Fibroblast of the aortic adventitia (primary cell): ENCODE data around the gene CENPO. TPM values are rescaled to one million over a fixed set of nuclear protein-coding genes. Genes with fewer than 3 reads are reported as not detected.

ENCODE experiments used
- DNase-seq: peaks from one replicate; pipeline ENCODE4 v3.0.0-alpha.2; 2010; ENCODE audit warnings: low read depth
- H3K4me3 ChIP-seq: 2 replicates; pipeline ENCODE4 v1.5.1; 2011; ENCODE audit warnings: low read depth, mild to moderate bottlenecking, control low read depth, low read length, moderate library complexity
- total RNA-seq: library from RNA; depleted of rRNA; stranded (reverse); fragments of >200 nt; gene quantifications from 2 replicates; pipeline ENCODE4 v1.2.3, GENCODE V29; 2012; ENCODE audit warnings: low replicate concordance
- TF ChIP-seq, protein P1 (sequence below): IDR thresholded peaks from 2 replicates; pipeline ENCODE4 v1.5.1; 2011; ENCODE audit warnings: mild to moderate bottlenecking, low read length, control low read depth, inconsistent platforms; ENCODE audit not compliant: insufficient read depth

Gene CENPO
- total RNA-seq, 1 donor = 35.3 TPM

DNA sequence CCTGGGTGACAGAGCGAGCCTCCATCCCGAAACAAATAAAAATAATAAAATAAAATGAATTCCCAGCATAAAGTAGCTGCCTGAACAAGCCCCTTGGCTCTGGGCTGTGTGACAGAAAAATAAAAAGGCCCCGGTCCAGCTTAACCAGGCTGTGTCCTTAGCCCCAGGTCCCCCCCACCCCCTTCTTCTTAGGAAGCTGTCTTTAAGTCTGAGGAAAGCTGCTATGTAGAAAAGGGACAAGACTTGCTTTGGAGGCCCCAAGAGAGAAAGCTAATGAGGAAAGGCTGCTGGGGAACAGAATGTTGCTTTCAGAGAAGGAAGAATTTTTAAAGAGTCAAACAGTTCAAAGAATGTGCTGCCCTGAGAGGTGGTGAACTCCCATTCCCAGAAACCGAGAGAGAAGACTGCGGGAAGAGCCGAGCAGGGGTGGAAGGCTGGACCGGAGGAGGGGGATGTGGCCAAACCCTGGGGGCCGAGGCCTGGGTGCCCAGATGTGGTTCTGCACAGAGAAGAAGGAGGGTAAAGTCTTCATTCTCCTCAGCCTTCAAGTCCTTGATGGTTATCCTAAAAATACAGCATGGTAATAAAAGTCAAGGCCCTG is 61.9 kb downstream of the CENPO start:
- TF ChIP-seq, protein P1, sequence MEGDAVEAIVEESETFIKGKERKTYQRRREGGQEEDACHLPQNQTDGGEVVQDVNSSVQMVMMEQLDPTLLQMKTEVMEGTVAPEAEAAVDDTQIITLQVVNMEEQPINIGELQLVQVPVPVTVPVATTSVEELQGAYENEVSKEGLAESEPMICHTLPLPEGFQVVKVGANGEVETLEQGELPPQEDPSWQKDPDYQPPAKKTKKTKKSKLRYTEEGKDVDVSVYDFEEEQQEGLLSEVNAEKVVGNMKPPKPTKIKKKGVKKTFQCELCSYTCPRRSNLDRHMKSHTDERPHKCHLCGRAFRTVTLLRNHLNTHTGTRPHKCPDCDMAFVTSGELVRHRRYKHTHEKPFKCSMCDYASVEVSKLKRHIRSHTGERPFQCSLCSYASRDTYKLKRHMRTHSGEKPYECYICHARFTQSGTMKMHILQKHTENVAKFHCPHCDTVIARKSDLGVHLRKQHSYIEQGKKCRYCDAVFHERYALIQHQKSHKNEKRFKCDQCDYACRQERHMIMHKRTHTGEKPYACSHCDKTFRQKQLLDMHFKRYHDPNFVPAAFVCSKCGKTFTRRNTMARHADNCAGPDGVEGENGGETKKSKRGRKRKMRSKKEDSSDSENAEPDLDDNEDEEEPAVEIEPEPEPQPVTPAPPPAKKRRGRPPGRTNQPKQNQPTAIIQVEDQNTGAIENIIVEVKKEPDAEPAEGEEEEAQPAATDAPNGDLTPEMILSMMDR = no peak
- no peak overlapping the region for H3K4me3 ChIP-seq
- no peak for DNase-seq

- peak; percentile 77 for DNase-seq
- TF ChIP-seq, protein P1 = no peak
- no peak overlapping the region for H3K4me3 ChIP-seq
Measured at GRCh38 chr2:24855726-24856125, 62.5 kb downstream of the CENPO start.

DNA sequence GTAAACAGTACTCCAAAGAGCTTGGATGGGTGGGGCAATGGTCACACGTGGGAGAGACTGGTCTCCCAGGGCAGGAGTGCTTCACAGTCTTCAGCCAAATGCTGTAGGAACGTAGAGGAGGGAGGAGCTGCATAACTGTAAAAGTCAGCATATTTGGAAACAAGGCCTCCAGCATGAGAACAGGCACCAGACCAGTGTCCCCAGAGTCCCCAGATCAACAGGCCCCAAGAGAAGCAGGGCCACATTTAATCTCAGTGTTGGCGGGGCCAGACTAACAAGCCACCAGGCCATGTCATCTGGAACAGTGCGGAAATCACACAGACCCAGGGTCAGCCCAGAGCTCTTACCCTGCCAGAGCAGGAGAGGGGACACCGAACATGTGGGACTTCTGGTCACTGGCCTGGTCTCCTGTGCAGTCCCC is 63.6 kb downstream of the CENPO start:
- no peak overlapping the region for H3K4me3 ChIP-seq
- TF ChIP-seq, protein P1 = no peak
- DNase-seq = peak; percentile 23

- TF ChIP-seq, protein P1 = no peak
- no peak overlapping the region for H3K4me3 ChIP-seq
- no peak for DNase-seq
Measured at GRCh38 chr2:24857746-24858145, 64.5 kb downstream of the CENPO start.

DNA sequence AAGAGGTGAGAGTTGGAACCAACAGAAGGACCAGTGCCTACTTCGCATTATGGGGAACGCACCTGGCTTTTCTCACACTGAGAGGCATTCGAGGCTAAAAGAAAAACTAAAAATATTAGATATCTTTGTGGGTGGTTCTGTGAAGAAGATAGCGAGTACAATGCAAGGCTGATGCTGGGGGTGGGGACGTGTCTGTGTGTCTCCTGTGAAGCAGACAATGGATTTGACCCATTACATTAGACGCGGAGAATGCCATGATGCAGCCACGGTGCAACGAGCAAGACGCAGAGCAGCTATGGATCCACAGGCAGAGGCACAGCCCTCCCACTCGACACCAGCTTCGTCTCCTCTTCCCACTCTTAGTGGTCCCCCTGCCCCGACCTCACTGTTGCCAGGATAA is 65.8 kb downstream of the CENPO start:
- DNase-seq = no peak
- no peak overlapping the region for H3K4me3 ChIP-seq
- TF ChIP-seq, protein P1 = no peak

DNA sequence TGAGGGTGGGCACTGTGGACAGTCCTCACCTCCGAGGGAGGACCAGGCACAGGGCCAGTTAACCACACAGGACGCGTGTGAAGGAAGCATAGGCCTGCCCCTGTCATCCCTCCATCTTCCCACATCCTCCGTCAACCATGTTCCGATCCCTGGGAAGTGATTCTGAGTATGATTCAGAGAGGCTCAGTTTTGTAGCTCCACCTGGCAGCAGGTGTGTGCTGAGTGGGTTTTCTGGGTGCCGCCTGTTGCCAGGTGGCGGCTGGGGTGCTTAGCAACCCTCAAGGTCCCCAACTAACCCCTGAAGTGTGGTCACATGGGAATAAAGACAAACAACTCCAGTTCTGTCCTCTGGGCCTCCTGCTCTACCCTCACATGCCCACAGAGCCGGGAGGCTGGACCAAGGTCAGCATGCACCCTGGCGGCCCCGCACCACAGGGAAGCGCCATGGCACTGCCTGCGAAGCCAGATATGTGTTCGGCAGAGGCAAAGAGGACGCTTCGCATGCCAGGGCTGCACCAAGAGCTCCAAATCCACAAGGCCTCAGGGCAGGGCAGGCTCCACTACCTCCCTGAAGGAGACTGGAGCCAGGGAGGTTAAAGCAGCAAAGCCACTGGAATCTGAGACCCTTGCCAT is 66.9 kb downstream of the CENPO start:
- DNase-seq = no peak
- H3K4me3 ChIP-seq = no peak overlapping the region
- TF ChIP-seq, protein P1 = no peak
